Midbrain (tissue), 1 donor: ENCODE results near the gene RNF4.
"Not testable (repeated sequence)": the region's sequence is repeated elsewhere in the genome, so short reads cannot be mapped to it uniquely, and the experiment has no call there.

Experiments
- DNase-seq: peaks from one replicate; lab custom pipeline; 2025; lab: John Stamatoyannopoulos, UW

RNF4 gene

GRCh38 chr4:2486981-2487380 lies 18.1 kb downstream of the RNF4 start:
- DNase-seq: no peak

- no peak for DNase-seq
These were observed 18.7 kb downstream of the RNF4 start for GRCh38 chr4:2487632-2488031.

GRCh38 chr4:2489081-2489805 lies 20.3 kb downstream of the RNF4 start:
- no peak for DNase-seq

- no peak for DNase-seq
These were observed 21.1 kb downstream of the RNF4 start for GRCh38 chr4:2489841-2490552.

- no peak for DNase-seq
These were observed 24.1 kb downstream of the RNF4 start for GRCh38 chr4:2492970-2493369.

- DNase-seq: no peak
These were observed 26.1 kb downstream of the RNF4 start for GRCh38 chr4:2494992-2495391.

- DNase-seq: no peak
These were observed 28.4 kb downstream of the RNF4 start for GRCh38 chr4:2497324-2497723.

GRCh38 chr4:2497931-2498330 lies 29.0 kb downstream of the RNF4 start:
- peak; percentile 44 for DNase-seq

- DNase-seq: no peak
These were observed 31.6 kb downstream of the RNF4 start for GRCh38 chr4:2500547-2500946.

GRCh38 chr4:2501034-2501594 lies 32.2 kb downstream of the RNF4 start:
- DNase-seq: no peak

GRCh38 chr4:2503809-2504208 lies 34.9 kb downstream of the RNF4 start:
- no peak for DNase-seq

GRCh38 chr4:2507259-2507658 lies 38.4 kb downstream of the RNF4 start:
- no peak for DNase-seq

- DNase-seq: no peak
These were observed 38.9 kb downstream of the RNF4 start for GRCh38 chr4:2507855-2508254.

- DNase-seq: no peak
These were observed 41.7 kb downstream of the RNF4 start for GRCh38 chr4:2510351-2511259.

GRCh38 chr4:2511645-2512131 lies 42.8 kb downstream of the RNF4 start:
- DNase-seq: no peak

- DNase-seq: no peak
These were observed 43.7 kb downstream of the RNF4 start for GRCh38 chr4:2512396-2513135.

- not testable (repeated sequence) for DNase-seq
These were observed 45.3 kb downstream of the RNF4 start for GRCh38 chr4:2514193-2514592.

- not testable (repeated sequence) for DNase-seq
These were observed 46.0 kb downstream of the RNF4 start for GRCh38 chr4:2514944-2515343.

- DNase-seq: no peak
These were observed 47.1 kb downstream of the RNF4 start for GRCh38 chr4:2515830-2516550.

GRCh38 chr4:2516635-2517034 lies 47.7 kb downstream of the RNF4 start:
- DNase-seq: no peak

- no peak for DNase-seq
These were observed 57.7 kb downstream of the RNF4 start for GRCh38 chr4:2526559-2526958.
